HT-29 (cell line): Measurements from ENCODE around the gene KHK. TPM values are rescaled to one million over a fixed set of nuclear protein-coding genes. Genes with fewer than 3 reads are reported as not detected.

Experiments used
- DNase-seq: peaks from one replicate; pipeline ENCODE4 v3.0.0-alpha.2; 2015; ENCODE audit warnings: low spot score
- total RNA-seq: library from RNA; depleted of rRNA; stranded (reverse); fragments of >200 nt; shearing (Covaris generic); gene quantifications from 2 replicates; pipeline ENCODE4 v1.2.3, GENCODE V29; 2014

The KHK gene
- total RNA-seq, 1 experiment from 2014 or later: 4.2 TPM

GRCh38 chr2:27126252-27126710 is 39.7 kb downstream of the KHK start:
- no peak for DNase-seq

GRCh38 chr2:27127883-27128667 is 41.5 kb downstream of the KHK start:
- no peak for DNase-seq

GRCh38 chr2:27128668-27129571 is 42.3 kb downstream of the KHK start:
- DNase-seq: no peak

GRCh38 chr2:27130396-27130795 is 43.8 kb downstream of the KHK start:
- no peak for DNase-seq

GRCh38 chr2:27131429-27131828 is 44.9 kb downstream of the KHK start:
- DNase-seq: no peak

- no peak for DNase-seq
Observed at GRCh38 chr2:27133195-27133875, 46.8 kb downstream of the KHK start.

GRCh38 chr2:27133905-27134780 is 47.6 kb downstream of the KHK start, which contains the start of gene PREB:
Gene PREB (minus strand): TSS chr2:27134636. CDS start chr2:27134421, 215 bp downstream.
- DNase-seq: peak; percentile 95

- DNase-seq: no peak
Observed at GRCh38 chr2:27134781-27135477, 48.4 kb downstream of the KHK start.

- DNase-seq: no peak
Observed at GRCh38 chr2:27135478-27135955, 48.9 kb downstream of the KHK start.

GRCh38 chr2:27136751-27137150 is 50.2 kb downstream of the KHK start:
- no peak for DNase-seq

GRCh38 chr2:27137322-27137935 is 50.9 kb downstream of the KHK start:
- no peak for DNase-seq

GRCh38 chr2:27138111-27138510 is 51.5 kb downstream of the KHK start:
- DNase-seq: no peak

- DNase-seq: no peak
Observed at GRCh38 chr2:27139310-27139709, 52.7 kb downstream of the KHK start, which contains the start of gene PRR30. Gene PRR30 (minus strand): TSS chr2:27139410. CDS start chr2:27138329, 1,081 bp downstream.

- no peak for DNase-seq
Observed at GRCh38 chr2:27143285-27143684, 56.7 kb downstream of the KHK start.

- DNase-seq: no peak
Observed at GRCh38 chr2:27145682-27146081, 59.1 kb downstream of the KHK start.

GRCh38 chr2:27147935-27148334 is 61.4 kb downstream of the KHK start:
- no peak for DNase-seq

GRCh38 chr2:27148801-27149439 is 62.3 kb downstream of the KHK start, which contains the start of gene TCF23:
Gene TCF23 (plus strand): TSS chr2:27149004. CDS start chr2:27149134, 130 bp downstream.
- no peak for DNase-seq

GRCh38 chr2:27149570-27150405 is 63.2 kb downstream of the KHK start:
- DNase-seq: no peak
